H1 (cell line): ENCODE data around the gene TMEM258.

Source experiments
- CTCF ChIP-seq, 3 experiments: IDR thresholded peaks; 1 replicate in 2 of 3; 2 replicates in 1 of 3; pipeline versions ENCODE4 v1.5.1 to v1.6.1; 2011; ENCODE audit warnings: low read length in 3 of 3, mild to moderate bottlenecking in 3 of 3, inconsistent platforms in 2 of 3, low read depth in 1 of 3, moderate library complexity in 1 of 3; ENCODE audit not compliant: insufficient read depth in 1 of 3; ENCODE audit errors: control extremely low read depth in 1 of 3
- POLR2A ChIP-seq, 2 experiments: IDR thresholded peaks; 1 replicate in 1 of 2; 2 replicates in 1 of 2; pipeline ENCODE4 v1.6.1; 2011; ENCODE audit warnings: low read depth in 2 of 2, low read length in 2 of 2, mild to moderate bottlenecking in 2 of 2; ENCODE audit errors: control extremely low read depth in 1 of 2
- POLR2AphosphoS5 ChIP-seq: IDR thresholded peaks from 2 replicates; pipeline ENCODE4 v1.6.1; 2011; ENCODE audit warnings: low read depth, low read length
- SIN3A ChIP-seq, 2 experiments: IDR thresholded peaks in 1 of 2; conservative IDR thresholded peaks in 1 of 2; 2 replicates each; pipeline ENCODE4 v1.6.1; 2011 to 2012; ENCODE audit warnings: low read length in 2 of 2, improper control_type of control experiment in 1 of 2, low read depth in 1 of 2, mild to moderate bottlenecking in 1 of 2
- SP1 ChIP-seq: IDR thresholded peaks from 2 replicates; pipeline ENCODE4 v1.6.1; 2011; ENCODE audit warnings: low read depth, low read length

GRCh38 chr11:61811831-61812230 is 19.4 kb upstream of the TMEM258 start:
- TF ChIP-seq SP1, result no peak
- TF ChIP-seq POLR2AphosphoS5, result no peak
- no peak for TF ChIP-seq CTCF (IDR thresholded peaks at IDR 0.05; ENCODE audit: control extremely low read depth in 1 of 3, insufficient read depth in 1 of 3, low read depth in 1 of 3, low read length in 3 of 3)
- no peak for TF ChIP-seq POLR2A (IDR thresholded peaks at IDR 0.05; ENCODE audit: control extremely low read depth in 1 of 2, low read depth in 2 of 2, low read length in 2 of 2)
- no peak for TF ChIP-seq SIN3A (conservative IDR thresholded peaks at IDR 0.05 in 1 of 2, IDR thresholded peaks at IDR 0.05 in 1 of 2; ENCODE audit: low read depth in 1 of 2, low read length in 2 of 2)
